AG09319 (cell line): ENCODE measurements around the gene APOL5.

Source experiments
- DNase-seq: peaks from one replicate; pipeline ENCODE4 v3.0.0-alpha.2; 2010; ENCODE audit warnings: low read depth; ENCODE audit errors: extremely low read depth
- TF ChIP-seq, protein P1 (sequence below): IDR thresholded peaks from 2 replicates; pipeline ENCODE4 v1.5.1; 2011; ENCODE audit warnings: low read depth, mild to moderate bottlenecking, inconsistent platforms, low read length, moderate library complexity

APOL5 gene

DNA sequence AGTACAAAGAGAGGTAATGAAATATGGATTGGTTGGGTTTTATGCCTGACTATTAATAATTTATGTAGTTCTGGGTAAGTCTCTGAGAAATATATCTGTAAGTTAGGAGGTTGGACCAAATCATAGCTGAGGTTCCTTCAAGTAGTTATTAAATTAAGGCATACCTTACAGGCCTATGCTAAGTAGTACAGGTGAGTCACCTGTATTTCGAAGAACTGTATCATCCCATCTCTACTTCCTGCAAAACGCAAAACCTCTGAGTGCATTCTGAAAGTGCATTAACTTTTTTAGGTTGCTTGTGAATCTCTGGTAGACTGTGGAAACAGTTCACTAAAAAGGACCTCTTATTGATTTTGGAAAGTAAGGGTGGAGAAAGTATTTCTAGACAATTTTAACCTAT lies 37.1 kb downstream of the APOL5 start:
- no peak for DNase-seq
- TF ChIP-seq, protein P1, sequence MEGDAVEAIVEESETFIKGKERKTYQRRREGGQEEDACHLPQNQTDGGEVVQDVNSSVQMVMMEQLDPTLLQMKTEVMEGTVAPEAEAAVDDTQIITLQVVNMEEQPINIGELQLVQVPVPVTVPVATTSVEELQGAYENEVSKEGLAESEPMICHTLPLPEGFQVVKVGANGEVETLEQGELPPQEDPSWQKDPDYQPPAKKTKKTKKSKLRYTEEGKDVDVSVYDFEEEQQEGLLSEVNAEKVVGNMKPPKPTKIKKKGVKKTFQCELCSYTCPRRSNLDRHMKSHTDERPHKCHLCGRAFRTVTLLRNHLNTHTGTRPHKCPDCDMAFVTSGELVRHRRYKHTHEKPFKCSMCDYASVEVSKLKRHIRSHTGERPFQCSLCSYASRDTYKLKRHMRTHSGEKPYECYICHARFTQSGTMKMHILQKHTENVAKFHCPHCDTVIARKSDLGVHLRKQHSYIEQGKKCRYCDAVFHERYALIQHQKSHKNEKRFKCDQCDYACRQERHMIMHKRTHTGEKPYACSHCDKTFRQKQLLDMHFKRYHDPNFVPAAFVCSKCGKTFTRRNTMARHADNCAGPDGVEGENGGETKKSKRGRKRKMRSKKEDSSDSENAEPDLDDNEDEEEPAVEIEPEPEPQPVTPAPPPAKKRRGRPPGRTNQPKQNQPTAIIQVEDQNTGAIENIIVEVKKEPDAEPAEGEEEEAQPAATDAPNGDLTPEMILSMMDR, result no peak

DNA sequence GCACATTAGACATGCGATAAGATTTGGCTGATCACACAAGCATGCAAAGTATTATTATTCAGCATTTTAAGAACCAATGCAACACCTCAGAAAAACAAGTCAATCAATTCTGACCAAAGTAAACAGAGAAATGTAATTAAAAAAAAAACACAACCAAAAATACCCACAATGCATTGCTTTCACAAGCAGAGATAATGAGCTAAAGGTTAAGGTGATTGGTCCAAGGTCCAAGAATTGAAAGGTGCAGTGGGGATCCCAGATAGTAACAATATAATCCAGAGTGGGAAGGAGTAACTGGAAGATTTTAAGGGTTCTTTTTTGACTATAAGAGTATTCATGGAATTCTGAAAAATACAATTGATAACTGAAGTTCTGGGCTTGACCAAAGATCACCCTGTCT lies 39.0 kb downstream of the APOL5 start:
- no peak for DNase-seq
- TF ChIP-seq, protein P1, result no peak

DNA sequence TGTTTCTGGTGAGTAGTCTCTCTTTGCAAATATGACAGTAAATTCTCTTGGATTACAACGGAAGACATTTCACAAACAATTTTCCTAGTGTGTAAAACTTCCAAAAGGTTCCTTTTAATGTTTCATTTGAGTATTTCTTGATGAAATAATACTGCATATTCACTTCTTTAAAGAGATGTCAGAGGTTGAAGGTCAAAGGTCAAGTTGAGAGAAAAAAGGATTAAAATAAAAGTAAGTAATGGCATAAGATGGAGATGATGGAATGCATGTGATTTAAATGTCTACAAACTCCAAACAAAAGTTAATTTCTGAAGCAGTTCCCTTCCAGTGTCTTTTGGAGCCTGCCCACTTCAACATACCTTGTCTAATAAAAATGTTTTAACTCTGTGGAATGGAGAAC lies 40.7 kb downstream of the APOL5 start:
- TF ChIP-seq, protein P1, result no peak
- no peak for DNase-seq

DNA sequence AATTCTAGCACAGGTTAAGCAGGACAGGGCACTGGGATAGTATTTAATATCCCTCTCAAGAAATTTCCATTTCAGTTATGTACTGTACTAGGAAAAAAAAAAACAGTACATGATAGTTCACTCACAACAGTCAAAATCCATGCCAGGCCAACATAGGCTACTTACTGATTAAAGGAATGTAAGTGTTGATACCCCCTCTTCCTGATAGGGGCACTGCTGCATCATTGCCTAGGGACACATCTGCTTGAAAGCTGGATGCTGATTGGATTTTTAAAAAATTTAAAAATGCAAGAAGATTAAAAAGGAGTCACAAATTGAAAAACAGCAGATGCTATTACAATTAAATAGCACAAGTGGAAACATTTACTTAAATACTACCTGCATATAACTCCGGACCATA lies 43.4 kb downstream of the APOL5 start:
- DNase-seq, result no peak
- TF ChIP-seq, protein P1, result peak; percentile 13

DNA sequence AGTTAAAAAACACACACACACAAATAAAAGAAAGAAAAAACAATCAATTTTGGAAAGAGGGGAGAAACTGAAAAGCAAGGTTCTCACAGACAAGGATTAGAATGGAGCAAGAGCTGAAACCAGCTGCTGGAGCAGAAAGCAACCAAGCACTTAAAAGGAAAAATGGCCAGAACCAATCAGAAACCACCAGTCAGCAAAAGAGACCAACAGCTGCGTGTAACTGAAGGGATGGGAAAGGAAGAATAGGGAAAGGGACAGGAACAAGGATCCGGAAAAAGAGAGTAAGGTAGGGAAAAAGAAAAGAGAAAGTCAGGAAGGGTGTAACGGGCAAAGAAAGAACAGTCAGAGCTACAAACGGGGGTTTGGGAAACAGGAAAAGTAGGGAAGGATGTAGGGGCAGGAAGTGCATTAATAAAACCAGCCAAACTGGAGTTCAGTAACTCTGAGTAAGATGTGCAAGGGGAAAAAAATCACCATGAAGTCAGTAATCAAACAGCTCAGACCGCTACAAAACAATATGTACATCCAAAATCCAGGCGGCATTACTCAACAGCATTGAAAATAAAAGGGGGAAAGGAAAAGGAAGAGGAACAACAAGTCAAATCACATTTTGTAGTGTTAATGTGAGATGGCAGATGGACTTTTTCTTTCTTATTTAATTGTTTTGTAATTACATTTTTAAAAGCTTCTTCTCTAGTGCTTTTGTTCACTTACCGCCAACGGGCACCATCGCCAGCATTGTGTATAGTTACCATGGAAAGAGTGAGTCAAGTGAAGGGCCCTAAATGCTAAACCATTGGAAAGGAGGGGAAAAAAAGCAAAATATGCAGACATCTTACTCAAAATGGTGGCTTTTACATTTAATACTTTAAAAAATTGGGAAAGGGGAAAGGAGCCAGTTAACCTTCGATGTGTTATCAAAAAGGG lies 49.2 kb downstream of the APOL5 start:
- no peak for DNase-seq
- TF ChIP-seq, protein P1, result no peak

DNA sequence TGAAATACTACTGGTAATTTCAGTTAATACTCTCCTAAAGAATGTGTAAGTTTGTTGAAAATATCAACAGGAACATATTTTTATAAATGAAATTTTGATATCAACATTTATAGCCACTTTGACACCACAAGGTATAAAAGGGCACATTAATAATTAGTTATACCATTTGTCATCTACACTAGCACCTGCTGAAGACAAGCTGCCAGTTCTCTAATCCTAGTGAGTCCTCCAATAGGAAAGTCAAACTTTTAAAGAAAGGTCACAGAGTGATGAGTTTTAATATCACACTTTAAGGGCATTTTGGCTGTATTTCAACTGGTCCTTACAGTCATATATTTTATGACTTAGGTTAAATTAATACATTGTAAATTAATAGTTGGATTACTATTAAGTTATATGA lies 52.3 kb downstream of the APOL5 start:
- TF ChIP-seq, protein P1, result no peak
- no peak for DNase-seq

DNA sequence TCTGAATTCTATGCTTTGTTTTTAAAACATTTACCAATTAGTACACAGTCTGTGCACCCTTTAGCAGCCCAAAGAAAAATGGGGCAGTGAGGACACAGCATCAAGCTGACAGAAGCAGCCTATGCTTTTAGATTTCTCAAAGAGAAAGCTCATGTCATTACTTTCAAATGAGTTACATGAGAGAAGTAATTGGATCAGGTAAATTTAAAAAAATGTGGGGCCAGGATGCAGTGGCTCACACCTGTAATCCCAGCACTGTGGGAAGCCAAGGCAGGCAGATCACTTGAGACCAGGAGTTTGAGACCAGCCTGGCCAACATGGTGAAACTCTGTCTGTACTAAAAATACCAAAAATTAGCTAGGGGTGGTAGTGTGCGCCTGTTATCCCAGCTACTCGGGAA lies 57.7 kb downstream of the APOL5 start:
- TF ChIP-seq, protein P1, result no peak
- DNase-seq, result no peak
